ENCODE results near the gene MED25.
A peak's percentile ranks its signal among the peaks of the same experiment; 100 is the strongest.

The MED25 gene
- 99.6 reads per million, percentile 82 among the genes with 10 or more reads in this experiment for total RNA-seq

GRCh38 chr19:49817964-49818648 lies at the start of gene MED25:
TSS of gene MED25 (plus strand) at chr19:49818289. CDS start at chr19:49818342, 53 bp downstream.
- DNase-seq, result peak; percentile 85

- DNase-seq, result no peak
Measured at GRCh38 chr19:49770529-49770928, 47.6 kb upstream of the MED25 start.

- DNase-seq, result no peak
Measured at GRCh38 chr19:49771674-49772139, 46.4 kb upstream of the MED25 start.

- DNase-seq, result no peak
Measured at GRCh38 chr19:49772850-49773432, 45.1 kb upstream of the MED25 start.

GRCh38 chr19:49773663-49774350 lies 44.3 kb upstream of the MED25 start:
- no peak for DNase-seq

GRCh38 chr19:49774969-49775368 lies 43.1 kb upstream of the MED25 start:
- no peak for DNase-seq

- no peak for DNase-seq
Measured at GRCh38 chr19:49775742-49776370, 42.2 kb upstream of the MED25 start.

GRCh38 chr19:49776371-49776764 lies 41.7 kb upstream of the MED25 start:
- no peak for DNase-seq

- no peak for DNase-seq
Measured at GRCh38 chr19:49779731-49780555, 38.1 kb upstream of the MED25 start.

GRCh38 chr19:49780861-49781260 lies 37.2 kb upstream of the MED25 start:
- DNase-seq, result no peak

- DNase-seq, result no peak
Measured at GRCh38 chr19:49781394-49781793, 36.7 kb upstream of the MED25 start.

GRCh38 chr19:49782515-49782914 lies 35.6 kb upstream of the MED25 start:
- DNase-seq, result no peak

GRCh38 chr19:49786376-49786820 lies 31.7 kb upstream of the MED25 start:
- DNase-seq, result no peak

- no peak for DNase-seq
Measured at GRCh38 chr19:49787746-49788145, 30.3 kb upstream of the MED25 start.

GRCh38 chr19:49788857-49789256 lies 29.2 kb upstream of the MED25 start:
- no peak for DNase-seq

- no peak for DNase-seq
Measured at GRCh38 chr19:49790866-49791265, 27.2 kb upstream of the MED25 start.

- no peak for DNase-seq
Measured at GRCh38 chr19:49791776-49792445, 26.2 kb upstream of the MED25 start.

- no peak for DNase-seq
Measured at GRCh38 chr19:49792829-49793560, 25.1 kb upstream of the MED25 start.

GRCh38 chr19:49793561-49793840 lies 24.6 kb upstream of the MED25 start:
- DNase-seq, result no peak

GRCh38 chr19:49795615-49796014 lies 22.5 kb upstream of the MED25 start:
- DNase-seq, result no peak

- DNase-seq, result no peak
Measured at GRCh38 chr19:49798574-49798973, 19.5 kb upstream of the MED25 start.

Measured in effector CD4-positive, alpha-beta T cell (primary cell).